GM12878 (cell line): ENCODE results near the gene CDK5RAP3. TPM values are rescaled to one million over a fixed set of nuclear protein-coding genes. Genes with fewer than 3 reads are reported as not detected.
A peak's percentile ranks its signal among the peaks of the same experiment; 100 is the strongest.

ENCODE experiments used
- CHD4 ChIP-seq: fragments of 200-600 bp; sonication (generic); IDR thresholded peaks from 2 replicates; pipeline ENCODE4 v1.6.1; 2016; ENCODE audit warnings: mild to moderate bottlenecking
- EED ChIP-seq: sonication (generic); IDR thresholded peaks from 2 replicates; pipeline ENCODE4 v1.6.1; 2016; ENCODE audit warnings: antibody characterized with exemption, low read depth
- EP300 ChIP-seq, 2 experiments: fragments of 150-350 bp in 1 of 2; IDR thresholded peaks; 2 replicates each; pipeline ENCODE4 v1.6.1; 2011 to 2012; ENCODE audit warnings: low read depth in 2 of 2, low read length in 2 of 2, borderline replicate concordance in 1 of 2, improper control_type of control experiment in 1 of 2, inconsistent platforms in 1 of 2; ENCODE audit not compliant: control insufficient read depth in 1 of 2
- HSF1 ChIP-seq: fragments of 150-350 bp; IDR thresholded peaks from 2 replicates; pipeline ENCODE4 v1.6.1; 2014; ENCODE audit warnings: mild to moderate bottlenecking, low read depth, low read length
- NFYB ChIP-seq: IDR thresholded peaks from 2 replicates; pipeline ENCODE4 v1.6.1; 2011; ENCODE audit warnings: low read depth, mild to moderate bottlenecking, low read length, improper control_type of control experiment, moderate library complexity; ENCODE audit not compliant: insufficient read depth
- NR2C1 ChIP-seq: fragments of 450-650 bp; IDR thresholded peaks from 2 replicates; pipeline ENCODE4 v1.6.1; 2017; ENCODE audit warnings: antibody characterized with exemption, mild to moderate bottlenecking, moderate library complexity
- NR2C2 ChIP-seq: IDR thresholded peaks from 2 replicates; pipeline ENCODE4 v1.6.1; 2011; ENCODE audit warnings: borderline replicate concordance, low read depth; ENCODE audit not compliant: control insufficient read depth, insufficient read length
- PKNOX1 ChIP-seq: fragments of 450-650 bp; IDR thresholded peaks from 2 replicates; pipeline ENCODE4 v1.6.1; 2016; ENCODE audit warnings: mild to moderate bottlenecking
- POLR2AphosphoS2 ChIP-seq: IDR thresholded peaks from 2 replicates; pipeline ENCODE4 v1.6.1; 2011; ENCODE audit warnings: low read depth, mild to moderate bottlenecking, low read length, improper control_type of control experiment, moderate library complexity
- PRDM15 ChIP-seq: fragments of 450-650 bp; formaldehyde crosslinking; IDR thresholded peaks from 2 replicates; pipeline ENCODE4 v1.4.0; 2020; ENCODE audit warnings: mild to moderate bottlenecking, moderate library complexity
- RELA ChIP-seq: fragments of 450-650 bp; IDR thresholded peaks from 2 replicates; pipeline ENCODE4 v1.8.0; 2014; ENCODE audit warnings: borderline replicate concordance; ENCODE audit not compliant: partially characterized antibody
- SIX5 ChIP-seq: IDR thresholded peaks from 2 replicates; pipeline ENCODE4 v1.6.1; 2011; ENCODE audit warnings: mild to moderate bottlenecking, low read depth, low read length, moderate library complexity; ENCODE audit not compliant: severe bottlenecking
- SP1 ChIP-seq: IDR thresholded peaks from one replicate; pipeline ENCODE4 v1.6.1; 2011; ENCODE audit warnings: low read depth, low read length
- TBL1XR1 ChIP-seq: IDR thresholded peaks from 2 replicates; pipeline ENCODE4 v1.6.1; 2012; ENCODE audit warnings: low read depth, low read length, improper control_type of control experiment
- TCF12 ChIP-seq: IDR thresholded peaks from 2 replicates; pipeline ENCODE4 v1.6.1; 2011; ENCODE audit warnings: low read depth, mild to moderate bottlenecking, low read length
- WRNIP1 ChIP-seq: IDR thresholded peaks from 2 replicates; pipeline ENCODE4 v1.6.1; 2011; ENCODE audit warnings: low read depth, low read length, improper control_type of control experiment, borderline replicate concordance
- ZNF687 ChIP-seq: fragments of 450-650 bp; IDR thresholded peaks from 2 replicates; pipeline ENCODE4 v1.6.1; 2017; ENCODE audit warnings: mild to moderate bottlenecking, moderate library complexity
- polyA plus RNA-seq, 11 experiments: library from polyadenylated mRNA; depleted of rRNA in 4 of 11; unstranded in 6 of 11; stranded (reverse) in 5 of 11; fragments of >200 nt; fragmentation: Nextera tagmentation in 4 of 11; fragmentation: Illumina TruSeq in 1 of 11; extraction: Ambion mirVana in 4 of 11; extraction: Trizol in 1 of 11; gene quantifications; 1 replicate in 1 of 11; 2 replicates in 10 of 11; pipeline versions ENCODE4 v1.2.1 to v1.2.3, GENCODE V29; 2011 to 2016; ENCODE audit warnings: inconsistent platforms in 2 of 11, missing spikeins in 2 of 11, low read depth in 1 of 11
- total RNA-seq, 4 experiments: library from RNA; depleted of rRNA in 3 of 4; stranded (reverse); fragments of >200 nt in 3 of 4; fragmentation: Illumina TruSeq in 1 of 4; extraction: Trizol in 1 of 4; gene quantifications; 2 replicates each; pipeline versions ENCODE4 v1.2.1 to v1.2.3, GENCODE V29; 2013 to 2021

CDK5RAP3 gene
- total and polyA plus RNA-seq, 10 of the 15 experiments (the other 5 are each of a cell fraction or from before 2014, with no cell fraction given) = 69.4 to 237 (median 160) TPM

GRCh38 chr17:48025040-48025903, 54.4 kb downstream of the CDK5RAP3 start (continued):
- TF ChIP-seq HSF1 = no peak
- peak; percentile 80 for TF ChIP-seq SP1
- TF ChIP-seq PRDM15 = no peak
- TF ChIP-seq NFYB = peak; percentile 44; the same call in 1 of the 2 replicates
- TF ChIP-seq EED = no peak
- 0 out of 2 replicates have a peak, but pooled peaks have one; percentile 12 for TF ChIP-seq WRNIP1
- no peak for TF ChIP-seq EP300 (IDR thresholded peaks at IDR 0.05; ENCODE audit: borderline replicate concordance in 1 of 2, control insufficient read depth in 1 of 2, low read depth in 2 of 2, low read length in 2 of 2)
- no peak for TF ChIP-seq ZNF687
- no peak for TF ChIP-seq SIX5
- no peak for TF ChIP-seq NR2C1
- TF ChIP-seq POLR2AphosphoS2 = no peak
- no peak for TF ChIP-seq TCF12
- no peak for TF ChIP-seq TBL1XR1
- TF ChIP-seq PKNOX1 = peak; percentile 96
- TF ChIP-seq RELA = peak; percentile 9
- no peak for TF ChIP-seq CHD4
- TF ChIP-seq NR2C2 = no peak
